Kidney (tissue), 14 donors: ENCODE results near the gene DCLK3. TPM values are rescaled to one million over a fixed set of nuclear protein-coding genes. Genes with fewer than 3 reads are reported as not detected.
A peak's percentile ranks its signal among the peaks of the same experiment; 100 is the strongest.

Experiments
- DNase-seq, 5 donors: peaks; one replicate each; pipeline ENCODE4 v3.0.0-alpha.2; 2013 to 2020
- FAIRE-seq: peaks from 2 replicates; lab custom pipeline; 2012; peaks lifted over from hg19 to GRCh38; lab: Jason Lieb, UNC
- H3K27ac ChIP-seq, 2 donors: one replicate each; pipeline ENCODE4 v1.7.0; 2013; ENCODE audit warnings: low read depth in 2 of 2, low read length in 2 of 2, inconsistent platforms in 1 of 2
- H3K27me3 ChIP-seq: one replicate; pipeline ENCODE4 v1.7.1; 2013; ENCODE audit warnings: low read length, inconsistent platforms; ENCODE audit not compliant: control insufficient read depth, insufficient read depth
- H3K36me3 ChIP-seq, 3 donors: one replicate each; pipeline versions ENCODE4 v1.7.0 to v1.7.1; 2013; ENCODE audit warnings: low read length in 3 of 3, control low read depth in 1 of 3, inconsistent platforms in 1 of 3; ENCODE audit not compliant: insufficient read depth in 3 of 3, control insufficient read depth in 2 of 3
- H3K4me1 ChIP-seq, 3 donors: one replicate each; pipeline versions ENCODE4 v1.7.0 to v1.7.1; 2013; ENCODE audit warnings: low read length in 3 of 3, inconsistent platforms in 1 of 3, low read depth in 1 of 3; ENCODE audit not compliant: control insufficient read depth in 2 of 3, insufficient read depth in 2 of 3
- H3K4me3 ChIP-seq, 3 donors: one replicate each; pipeline versions ENCODE4 v1.7.0 to v1.8.1; 2013; ENCODE audit warnings: low read length in 3 of 3, control low read depth in 1 of 3, inconsistent platforms in 1 of 3
- H3K9ac ChIP-seq, 3 donors: one replicate each; pipeline versions ENCODE4 v1.7.0 to v1.7.1; 2013; ENCODE audit warnings: low read length in 3 of 3, control low read depth in 1 of 3, inconsistent platforms in 1 of 3
- H3K9me3 ChIP-seq, 3 donors: one replicate each; pipeline versions ENCODE4 v1.7.0 to v1.7.1; 2013; ENCODE audit warnings: low read length in 3 of 3, control low read depth in 1 of 3, inconsistent platforms in 1 of 3; ENCODE audit not compliant: control insufficient read depth in 2 of 3, insufficient read depth in 1 of 3
- CTCF ChIP-seq: IDR thresholded peaks from 3 replicates; pipeline ENCODE4 v1.5.1; 2012; ENCODE audit warnings: mild to moderate bottlenecking, moderate library complexity, borderline replicate concordance; ENCODE audit not compliant: insufficient read depth; ENCODE audit errors: extremely low read depth
- intact Hi-C: fragments of 100-400 bp; cut with DNase I; formaldehyde crosslinking; loops from one replicate; pipeline ENCODE4 v1.11.1; 2022
- polyA plus RNA-seq: library from polyadenylated mRNA; stranded (reverse); fragments of 350-450 nt; fragmentation: Illumina TruSeq; extraction: RNeasy Lipid Tissue Mini Kit (QIAGEN cat#74804); gene quantifications from one replicate; pipeline ENCODE4 v1.2.3, GENCODE V29; 2014; ENCODE audit warnings: low read depth, low replicate concordance; ENCODE audit not compliant: insufficient read depth
- total RNA-seq: library from RNA; stranded (reverse); fragmentation: NEBNext Ultra II Directional; extraction: Animal tissue kit (Norgen Biotek cat#: 25700); gene quantifications from one replicate; pipeline ENCODE4 v1.2.1, GENCODE V29; 2021
- donor health status: control.
- donor health status: control.
- donor health status: control.
- donor health status: control.
- donor health status: control.
- donor health status: DM: yes; HTN: yes; CAD: no.
- donor health status: Normal renal cell carcinoma (clear cell type).

DCLK3 gene
- total and polyA plus RNA-seq, 2 donors from 2014 or later, result not detected

DNA sequence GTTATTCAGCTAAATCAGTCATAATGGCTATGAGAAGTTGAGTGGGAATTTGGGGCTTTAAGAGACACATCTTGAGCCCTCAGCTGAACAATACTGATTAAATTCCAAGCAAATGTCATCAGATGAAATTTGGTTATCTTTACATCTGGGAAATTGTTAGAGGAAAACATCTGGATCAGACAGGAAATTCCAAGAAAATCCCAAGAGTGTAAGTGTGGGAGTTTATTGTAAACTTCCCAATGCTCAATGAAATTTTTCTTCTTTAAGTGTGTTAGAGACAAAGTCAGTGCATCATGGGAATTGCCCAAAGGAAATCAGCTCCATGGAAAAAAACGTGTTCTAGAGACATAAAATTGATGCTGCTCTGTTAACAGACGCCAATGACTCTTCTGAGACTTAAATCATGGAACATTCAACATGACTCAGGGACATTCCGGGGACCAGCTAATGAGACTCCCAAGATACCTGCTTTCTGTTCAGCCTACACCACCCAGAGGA, 19.8 kb upstream of the DCLK3 start:
- Histone ChIP-seq H3K27me3 (no peaks in the 10 kb centered on the region), H3K4me3 (no peak overlapping the region), H3K9me3 (no peaks in the 10 kb centered on the region), H3K36me3 (no peaks in the 10 kb centered on the region), H3K4me1 (no peaks in the 10 kb centered on the region), H3K9ac (no peak overlapping the region), H3K27ac (no peak overlapping the region)
- FAIRE-seq (no peak), DNase-seq (no peak)
- no peak for TF ChIP-seq CTCF
- intact Hi-C loops, result no loop called here

DNA sequence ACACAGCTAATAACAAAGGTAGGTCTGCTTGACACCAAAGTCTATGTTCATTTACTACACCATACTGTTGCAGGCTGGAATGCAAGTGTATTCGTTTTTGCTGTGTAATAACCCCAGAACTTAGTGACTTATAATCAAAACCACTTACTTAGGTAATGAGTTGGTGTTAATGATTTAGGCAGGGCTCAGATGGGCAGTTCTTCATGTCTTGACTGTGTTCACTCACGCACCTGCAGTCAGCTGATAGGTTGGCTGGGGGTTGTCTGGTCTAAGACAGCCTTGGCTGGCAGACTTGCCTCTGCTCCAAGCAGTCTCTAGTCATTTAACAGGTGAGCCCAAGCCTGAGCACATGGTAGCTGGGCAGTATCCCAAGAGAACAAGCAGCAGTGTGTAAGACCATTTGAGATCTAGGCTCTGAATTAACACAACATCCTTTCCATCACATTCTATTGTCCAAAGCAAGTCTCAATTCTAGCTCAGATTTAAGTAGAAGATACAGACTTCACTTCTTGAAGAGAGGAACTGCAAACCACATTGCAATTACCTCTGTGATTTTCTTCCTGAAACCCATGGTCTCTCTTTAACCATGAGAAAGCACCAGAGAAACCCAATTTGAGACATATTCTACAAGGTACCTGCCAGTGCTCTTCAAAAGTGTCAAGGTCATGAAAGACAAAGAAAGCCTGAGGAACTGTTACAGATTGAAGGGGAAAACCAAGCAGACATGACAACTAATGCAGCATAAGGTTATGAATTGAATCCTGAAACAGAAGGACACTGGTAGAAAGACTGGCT, 13.3 kb upstream of the DCLK3 start:
- no peaks in the 10 kb centered on the region for H3K4me1 ChIP-seq
- H3K27ac ChIP-seq, result no peak overlapping the region
- no peaks in the 10 kb centered on the region for H3K9me3 ChIP-seq
- no peak for TF ChIP-seq CTCF
- H3K36me3 ChIP-seq, result no peaks in the 10 kb centered on the region
- no peak overlapping the region for H3K4me3 ChIP-seq
- intact Hi-C loops, result no loop called here
- FAIRE-seq (no peak), DNase-seq (peak in 1 of 5 donors; percentile 15)
- no peaks in the 10 kb centered on the region for H3K27me3 ChIP-seq
- no peak overlapping the region for H3K9ac ChIP-seq

GRCh38 chr3:36776436-36776835, 12.1 kb upstream of the DCLK3 start:
- no peak overlapping the region for H3K27ac ChIP-seq
- no peaks in the 10 kb centered on the region for H3K9me3 ChIP-seq
- H3K27me3 ChIP-seq, result no peaks in the 10 kb centered on the region
- TF ChIP-seq CTCF, result no peak
- H3K4me1 ChIP-seq, result no peaks in the 10 kb centered on the region
- intact Hi-C loops, result no loop called here
- no peak overlapping the region for H3K9ac ChIP-seq
- no peak overlapping the region for H3K4me3 ChIP-seq
- FAIRE-seq (no peak), DNase-seq (no peak)
- no peaks in the 10 kb centered on the region for H3K36me3 ChIP-seq
